ENCODE results near the gene PRKG1. TPM values are rescaled to one million over a fixed set of nuclear protein-coding genes. Genes with fewer than 3 reads are reported as not detected.

PRKG1 gene
- total and polyA plus RNA-seq, 2 of the 4 experiments (the other 2 are of a cell fraction) = 3.5 to 18.3 TPM

GRCh38 chr10:51141010-51141409 lies 66.7 kb downstream of the PRKG1 start:
- Histone ChIP-seq H3K4me3 (ENCODE audit: insufficient read depth, low read depth, low read length) (no peak overlapping the region), H3K14ac (replicated peaks; ENCODE audit: low read depth, low read length) (no peak overlapping the region), H3K79me1 (ENCODE audit: low read depth in 1 of 2, low read length in 2 of 2) (peaks cover 19 to 36% of the 10 kb centered on the region in 2 experiments; a peak in 3 of 4 replicates), H4K20me1 (ENCODE audit: insufficient read depth, low read length) (peaks cover 5% of the 10 kb centered on the region; the same call in 1 of the 2 replicates), H2BK15ac (ENCODE audit: low read depth, low read length) (no peak overlapping the region), H3K23ac (ENCODE audit: low read depth, low read length) (no peak overlapping the region), H4K8ac (ENCODE audit: low read depth in 2 of 2, low read length in 2 of 2) (no peak overlapping the region), H3K9me1 (ENCODE audit: insufficient read depth, low read length) (no peaks in the 10 kb centered on the region), H2AFZ (replicated peaks; ENCODE audit: low read length, poor library complexity) (no peak overlapping the region), H3K36me3 (ENCODE audit: control insufficient read depth, insufficient read depth, low read length) (no peaks in the 10 kb centered on the region), H3K4me2 (ENCODE audit: low read depth, low read length) (no peak overlapping the region), H2BK20ac (ENCODE audit: low read depth, low read length) (no peak overlapping the region), H2AK9ac (replicated peaks; ENCODE audit: low read depth, low read length, poor library complexity) (no peak overlapping the region), H2BK120ac (ENCODE audit: low read depth, low read length) (no peak overlapping the region), H4K5ac (ENCODE audit: low read depth, low read length) (no peak overlapping the region), H3K9ac (ENCODE audit: low read depth, low read length) (no peak overlapping the region), H3K27ac (ENCODE audit: insufficient read depth, low read length) (no peak overlapping the region), H2BK5ac (ENCODE audit: low read depth, low read length, poor library complexity, severe bottlenecking) (no peak overlapping the region), H3K9me3 (ENCODE audit: control insufficient read depth, insufficient read depth, low read length) (no peaks in the 10 kb centered on the region), H3K18ac (ENCODE audit: low read depth, low read length) (no peak overlapping the region), H4K91ac (ENCODE audit: insufficient read depth, low read depth, low read length) (no peak overlapping the region), H3K27me3 (ENCODE audit: control insufficient read depth, insufficient read depth, low read length) (no peaks in the 10 kb centered on the region), H2AK5ac (ENCODE audit: low read depth, low read length) (no peak overlapping the region), H3K4me1 (ENCODE audit: control insufficient read depth, insufficient read depth, low read length) (peaks cover 2% of the 10 kb centered on the region; the same call in 1 of the 2 replicates), H3K56ac (ENCODE audit: extremely low read depth, insufficient read depth, low read length) (no peak overlapping the region), H3K4ac (ENCODE audit: low read depth, low read length) (no peak overlapping the region)
- no peak for DNase-seq
- no TSS peak for BruUV-seq (replicated peaks)
- WGBS, 2 experiments (ENCODE audit: extremely low coverage in 2 of 2, insufficient read length in 1 of 2) = no CpG with 5 or more reads among the region's 2 CpGs
- dilution Hi-C loops (cut with HindIII; ENCODE audit: low sequenced_read_pairs, unreplicated experiment) = no loop called here
- no peak for ATAC-seq (ENCODE audit: low read depth)
- intact Hi-C loops (cut with micrococcal nuclease) = no loop called here
- in situ Hi-C loops (cut with MboI; ENCODE audit: low sequenced_read_pairs) = no loop called here
- CTCF ChIA-PET = no interaction called here
- TF ChIP-seq NFE2L2 (IDR thresholded peaks at IDR 0.05; ENCODE audit: low read depth, low read length) (no peak), RCOR1 (IDR thresholded peaks at IDR 0.05; ENCODE audit: insufficient replicate concordance, low read length) (no peak), CTCF (conservative IDR thresholded peaks at IDR 0.05; ENCODE audit: low read depth, low read length) (no peak), SMC3 (IDR thresholded peaks at IDR 0.05; ENCODE audit: low read depth, low read length) (no peak), MXI1 (IDR thresholded peaks at IDR 0.05; ENCODE audit: borderline replicate concordance, low read depth, low read length) (no peak), MAZ (IDR thresholded peaks at IDR 0.05; ENCODE audit: borderline replicate concordance, low read depth, low read length) (no peak), BHLHE40 (IDR thresholded peaks at IDR 0.05; ENCODE audit: low read depth, low read length) (no peak), FOS (IDR thresholded peaks at IDR 0.05; ENCODE audit: low read depth, low read length) (no peak)
- POLR2A ChIA-PET (ENCODE audit: unreplicated experiment) = no interaction called here
